ENCODE data around the gene NRG3. TPM values are rescaled to one million over a fixed set of nuclear protein-coding genes. Genes with fewer than 3 reads are reported as not detected.

The NRG3 gene
- total RNA-seq, 1 donor from 2014 or later: 0.74 TPM

GRCh38 chr10:82742898-82743297 lies 867.9 kb downstream of the NRG3 start:
- Mint-ChIP-seq H3K27me3 (ENCODE audit: low read depth) (no peaks in the 10 kb centered on the region), H3K27ac (no peak overlapping the region), H3K36me3 (no peaks in the 10 kb centered on the region), H3K4me3 (no peak overlapping the region), H3K9me3 (no peaks in the 10 kb centered on the region), H3K4me1 (peaks cover 9% of the 10 kb centered on the region)
- DNase-seq (ENCODE audit: low spot score in 2 of 2, unreplicated experiment in 2 of 2): no peak
- no peak for TF ChIP-seq CTCF (IDR thresholded peaks at IDR 0.05; ENCODE audit: unreplicated experiment)

GRCh38 chr10:82750538-82750937 lies 875.5 kb downstream of the NRG3 start:
- Mint-ChIP-seq H3K4me1 (no peaks in the 10 kb centered on the region), H3K36me3 (no peaks in the 10 kb centered on the region), H3K27ac (no peak overlapping the region), H3K27me3 (ENCODE audit: low read depth) (no peaks in the 10 kb centered on the region), H3K4me3 (no peak overlapping the region), H3K9me3 (no peaks in the 10 kb centered on the region)
- DNase-seq (ENCODE audit: low spot score in 2 of 2, unreplicated experiment in 2 of 2): no peak
- TF ChIP-seq CTCF (IDR thresholded peaks at IDR 0.05; ENCODE audit: unreplicated experiment): no peak

- no peak for DNase-seq (ENCODE audit: low spot score in 2 of 2, unreplicated experiment in 2 of 2)
- H3K9me3 Mint-ChIP-seq: no peaks in the 10 kb centered on the region
- H3K4me1 Mint-ChIP-seq: no peaks in the 10 kb centered on the region
- no peak overlapping the region for H3K27ac Mint-ChIP-seq
- TF ChIP-seq CTCF (IDR thresholded peaks at IDR 0.05; ENCODE audit: unreplicated experiment): no peak
- H3K27me3 Mint-ChIP-seq (ENCODE audit: low read depth): no peaks in the 10 kb centered on the region
- no peak overlapping the region for H3K4me3 Mint-ChIP-seq
- no peaks in the 10 kb centered on the region for H3K36me3 Mint-ChIP-seq
Measured at GRCh38 chr10:82757397-82757796, 882.4 kb downstream of the NRG3 start.

- no peaks in the 10 kb centered on the region for H3K36me3 Mint-ChIP-seq
- no peaks in the 10 kb centered on the region for H3K4me1 Mint-ChIP-seq
- no peak for TF ChIP-seq CTCF (IDR thresholded peaks at IDR 0.05; ENCODE audit: unreplicated experiment)
- no peak overlapping the region for H3K27ac Mint-ChIP-seq
- H3K9me3 Mint-ChIP-seq: no peaks in the 10 kb centered on the region
- H3K27me3 Mint-ChIP-seq (ENCODE audit: low read depth): no peaks in the 10 kb centered on the region
- no peak for DNase-seq (ENCODE audit: low spot score in 2 of 2, unreplicated experiment in 2 of 2)
- no peak overlapping the region for H3K4me3 Mint-ChIP-seq
Measured at GRCh38 chr10:82757901-82758300, 882.9 kb downstream of the NRG3 start.

GRCh38 chr10:82759050-82759449 lies 884.1 kb downstream of the NRG3 start:
- Mint-ChIP-seq H3K9me3 (no peaks in the 10 kb centered on the region), H3K4me3 (no peak overlapping the region), H3K4me1 (no peaks in the 10 kb centered on the region), H3K36me3 (no peaks in the 10 kb centered on the region), H3K27me3 (ENCODE audit: low read depth) (no peaks in the 10 kb centered on the region), H3K27ac (no peak overlapping the region)
- TF ChIP-seq CTCF (IDR thresholded peaks at IDR 0.05; ENCODE audit: unreplicated experiment): no peak
- DNase-seq (ENCODE audit: low spot score in 2 of 2, unreplicated experiment in 2 of 2): no peak

- DNase-seq (ENCODE audit: low spot score in 2 of 2, unreplicated experiment in 2 of 2): no peak
- peaks cover 4% of the 10 kb centered on the region for H3K9me3 Mint-ChIP-seq
- no peaks in the 10 kb centered on the region for H3K4me1 Mint-ChIP-seq
- H3K36me3 Mint-ChIP-seq: no peaks in the 10 kb centered on the region
- no peak for TF ChIP-seq CTCF (IDR thresholded peaks at IDR 0.05; ENCODE audit: unreplicated experiment)
- no peak overlapping the region for H3K4me3 Mint-ChIP-seq
- H3K27ac Mint-ChIP-seq: no peak overlapping the region
- H3K27me3 Mint-ChIP-seq (ENCODE audit: low read depth): no peaks in the 10 kb centered on the region
Measured at GRCh38 chr10:82762641-82763040, 887.6 kb downstream of the NRG3 start.

All from mesothelial cell of epicardium (in vitro differentiated cells).